ENCODE results near the gene MDN1.

DNA sequence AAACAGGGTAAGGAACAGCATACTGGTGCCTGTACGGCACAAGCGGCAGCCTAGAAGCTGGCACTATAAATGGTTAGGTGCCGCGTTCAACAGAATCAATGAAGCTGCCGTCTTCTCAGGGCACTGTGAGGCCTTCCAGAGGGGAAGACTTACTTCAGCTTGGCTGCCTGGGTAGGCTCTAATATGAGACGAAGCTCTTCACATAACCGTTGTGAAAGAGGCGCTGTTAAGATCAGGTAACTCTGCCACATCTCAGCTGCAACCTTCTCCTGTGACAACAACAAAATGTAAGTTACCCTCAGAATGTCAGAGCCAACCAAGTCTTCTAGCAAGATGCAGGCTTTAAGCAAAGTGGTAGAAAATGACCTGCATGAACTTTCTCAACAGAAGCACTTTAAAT is 169.0 kb downstream of the MDN1 start:
- TF ChIP-seq, protein P1, sequence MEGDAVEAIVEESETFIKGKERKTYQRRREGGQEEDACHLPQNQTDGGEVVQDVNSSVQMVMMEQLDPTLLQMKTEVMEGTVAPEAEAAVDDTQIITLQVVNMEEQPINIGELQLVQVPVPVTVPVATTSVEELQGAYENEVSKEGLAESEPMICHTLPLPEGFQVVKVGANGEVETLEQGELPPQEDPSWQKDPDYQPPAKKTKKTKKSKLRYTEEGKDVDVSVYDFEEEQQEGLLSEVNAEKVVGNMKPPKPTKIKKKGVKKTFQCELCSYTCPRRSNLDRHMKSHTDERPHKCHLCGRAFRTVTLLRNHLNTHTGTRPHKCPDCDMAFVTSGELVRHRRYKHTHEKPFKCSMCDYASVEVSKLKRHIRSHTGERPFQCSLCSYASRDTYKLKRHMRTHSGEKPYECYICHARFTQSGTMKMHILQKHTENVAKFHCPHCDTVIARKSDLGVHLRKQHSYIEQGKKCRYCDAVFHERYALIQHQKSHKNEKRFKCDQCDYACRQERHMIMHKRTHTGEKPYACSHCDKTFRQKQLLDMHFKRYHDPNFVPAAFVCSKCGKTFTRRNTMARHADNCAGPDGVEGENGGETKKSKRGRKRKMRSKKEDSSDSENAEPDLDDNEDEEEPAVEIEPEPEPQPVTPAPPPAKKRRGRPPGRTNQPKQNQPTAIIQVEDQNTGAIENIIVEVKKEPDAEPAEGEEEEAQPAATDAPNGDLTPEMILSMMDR (IDR thresholded peaks at IDR 0.05 in 8 of 11, conservative IDR thresholded peaks at IDR 0.05 in 3 of 11), result no peak
- TF ChIP-seq POLR2A (IDR thresholded peaks at IDR 0.05), result no peak
